Activated T-helper 1 cell treated with anti-CD3 and anti-CD28 coated beads, Interleukin-12 subunit alpha, Interleukin-12 subunit beta, Interleukin-2, Interleukin-4 antibody, amounts not matched to agents 30 ng/mL and 10 ng/mL and 1 ng/mL, durations not matched to agents 14 hours and 24 hours and 36 hours (primary cell): Measurements from ENCODE around the gene C4orf36. TPM values are rescaled to one million over a fixed set of nuclear protein-coding genes. Genes with fewer than 3 reads are reported as not detected.

Source experiments
- DNase-seq: peaks from one replicate; pipeline ENCODE4 v3.0.0; 2021; ENCODE audit warnings: low spot score
- H3K27ac Mint-ChIP-seq: one replicate; pipeline ENCODE4 v1.8.0; 2021; ENCODE audit warnings: mild to moderate bottlenecking, mixed read lengths
- H3K27me3 Mint-ChIP-seq: one replicate; pipeline ENCODE4 v1.8.0; 2022; ENCODE audit warnings: mild to moderate bottlenecking, moderate library complexity, mixed read lengths; ENCODE audit not compliant: insufficient read depth
- H3K36me3 Mint-ChIP-seq: one replicate; pipeline ENCODE4 v1.8.0; 2021; ENCODE audit warnings: low read depth, mixed read lengths
- H3K4me1 Mint-ChIP-seq: one replicate; pipeline ENCODE4 v1.8.0; 2021; ENCODE audit warnings: low read depth, mixed read lengths
- H3K4me3 Mint-ChIP-seq: one replicate; pipeline ENCODE4 v1.8.0; 2021; ENCODE audit warnings: mild to moderate bottlenecking, moderate library complexity, mixed read lengths
- H3K9me3 Mint-ChIP-seq: one replicate; pipeline ENCODE4 v1.8.0; 2021; ENCODE audit warnings: mixed read lengths
- intact Hi-C: fragments of 100-400 bp; cut with micrococcal nuclease; formaldehyde crosslinking; loops from one replicate; pipeline ENCODE4 v1.15.1; 2024
- total RNA-seq: library from RNA; stranded (reverse); gene quantifications from 2 replicates; pipeline ENCODE4 v1.2.3, GENCODE V29; 2022

Gene C4orf36
- total RNA-seq, 1 donor from 2014 or later, result not detected

DNA sequence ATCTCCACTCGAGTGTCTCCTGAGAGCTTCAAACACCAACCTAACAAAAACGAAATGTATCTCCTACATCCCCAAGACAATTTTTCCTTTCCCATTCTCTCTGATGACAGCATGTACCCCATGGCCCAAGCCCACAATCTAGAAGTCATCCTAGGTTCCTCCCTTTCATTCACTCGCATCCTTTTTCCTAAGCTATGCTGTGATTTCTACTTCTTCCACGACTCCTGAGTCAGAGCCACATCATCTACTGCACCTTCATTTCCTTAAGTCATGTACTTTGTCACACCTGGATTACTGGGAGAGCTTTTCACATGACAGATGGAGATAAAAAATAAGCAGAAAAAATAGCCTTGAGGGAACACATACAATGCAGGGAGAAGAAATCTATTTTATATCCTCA, 20.1 kb downstream of the C4orf36 start:
- no peaks in the 10 kb centered on the region for H3K4me1 Mint-ChIP-seq
- no peak overlapping the region for H3K4me3 Mint-ChIP-seq
- no peaks in the 10 kb centered on the region for H3K36me3 Mint-ChIP-seq
- no peak overlapping the region for H3K27ac Mint-ChIP-seq
- intact Hi-C loops, result no loop called here
- no peak for DNase-seq
- H3K9me3 Mint-ChIP-seq, result no peaks in the 10 kb centered on the region
- H3K27me3 Mint-ChIP-seq, result no peaks in the 10 kb centered on the region

DNA sequence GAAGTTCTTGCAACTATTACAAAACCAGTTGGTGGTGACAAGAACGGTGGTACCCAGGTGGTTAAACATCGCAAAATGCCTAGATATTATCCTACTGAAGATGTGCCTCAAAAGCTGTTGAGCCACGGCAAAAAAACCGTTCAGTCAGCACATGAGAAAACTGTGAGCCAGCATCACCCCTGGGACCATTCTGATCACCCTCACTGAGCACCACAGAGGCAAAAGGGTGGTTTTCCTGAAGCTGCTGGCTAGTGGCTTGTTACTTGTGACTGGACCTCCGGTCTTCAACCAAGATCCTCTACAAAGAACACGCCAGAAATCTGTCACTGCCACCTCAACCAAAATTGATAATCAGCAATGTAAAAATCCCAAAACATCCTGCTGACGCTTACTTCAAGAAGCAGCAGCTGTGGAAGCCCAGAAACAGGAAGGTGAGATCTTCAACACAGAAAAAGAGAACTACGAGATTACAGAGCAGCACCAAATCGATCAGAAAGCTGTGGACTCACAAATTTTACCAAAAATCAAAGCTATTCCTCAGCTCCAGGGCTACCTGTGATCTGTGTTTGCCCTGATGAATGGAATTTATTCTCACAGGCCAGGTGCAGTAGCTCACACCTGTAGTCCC, 21.7 kb downstream of the C4orf36 start:
- Mint-ChIP-seq H3K9me3 (no peaks in the 10 kb centered on the region), H3K27me3 (no peaks in the 10 kb centered on the region), H3K4me1 (no peaks in the 10 kb centered on the region), H3K36me3 (no peaks in the 10 kb centered on the region), H3K27ac (no peak overlapping the region), H3K4me3 (no peak overlapping the region)
- intact Hi-C loops, result no loop called here
- no peak for DNase-seq

DNA sequence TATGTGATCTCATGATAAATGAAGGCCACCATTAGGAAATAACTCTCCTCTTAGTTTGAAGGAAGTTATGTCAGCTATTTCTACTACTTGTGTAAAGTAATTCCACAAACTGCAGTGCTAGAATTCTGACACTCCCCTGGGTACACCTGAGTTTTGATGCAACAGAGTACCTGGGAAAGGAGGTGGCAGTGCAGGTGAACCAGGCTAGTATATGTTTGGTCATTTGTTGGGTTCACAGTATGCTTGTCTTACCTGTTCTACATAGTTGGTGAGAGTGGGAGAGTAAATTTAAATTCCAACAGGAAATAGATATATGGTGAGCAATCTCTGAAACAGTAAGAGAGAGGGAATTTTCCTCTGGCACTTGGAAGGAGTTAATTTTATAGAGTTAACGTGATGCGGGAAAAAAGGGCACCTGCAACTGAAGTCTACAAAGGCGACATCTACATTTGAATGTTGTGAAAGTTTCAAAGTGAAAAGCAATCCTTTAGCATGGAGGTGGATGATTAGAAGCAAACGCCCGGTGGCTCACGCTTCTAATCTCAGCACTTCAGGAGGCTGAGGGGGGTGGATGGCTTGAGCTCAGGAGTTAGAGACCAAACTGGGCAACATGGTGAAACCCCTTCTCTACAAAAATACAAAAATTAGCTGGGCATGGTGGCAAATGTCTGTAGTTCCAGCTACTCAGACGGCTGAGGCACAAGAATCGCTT, 34.7 kb downstream of the C4orf36 start:
- no peaks in the 10 kb centered on the region for H3K9me3 Mint-ChIP-seq
- no peaks in the 10 kb centered on the region for H3K27me3 Mint-ChIP-seq
- no peaks in the 10 kb centered on the region for H3K4me1 Mint-ChIP-seq
- intact Hi-C loops, result no loop called here
- H3K4me3 Mint-ChIP-seq, result no peak overlapping the region
- no peak for DNase-seq
- no peaks in the 10 kb centered on the region for H3K36me3 Mint-ChIP-seq
- no peak overlapping the region for H3K27ac Mint-ChIP-seq

DNA sequence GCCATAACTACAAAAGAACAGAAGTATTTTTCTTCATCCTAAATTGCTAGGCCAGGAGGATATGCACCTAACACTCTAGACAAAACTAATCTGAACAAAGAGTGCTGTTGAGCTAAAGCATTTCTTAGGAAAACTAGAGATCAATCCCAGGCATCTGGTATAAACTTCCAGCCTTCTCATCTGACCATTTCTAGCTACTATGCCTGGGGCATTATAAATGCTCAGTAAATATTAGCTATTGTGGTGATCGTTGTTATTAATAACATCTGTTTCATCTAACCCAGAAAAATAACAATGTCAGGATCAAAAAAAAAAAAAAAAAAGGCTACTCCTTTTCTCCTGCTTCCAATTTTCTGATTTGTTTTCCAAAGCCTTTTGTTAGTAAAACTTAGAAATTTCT, 35.3 kb downstream of the C4orf36 start:
- no peak for DNase-seq
- Mint-ChIP-seq H3K4me3 (no peak overlapping the region), H3K27me3 (no peaks in the 10 kb centered on the region), H3K9me3 (no peaks in the 10 kb centered on the region), H3K4me1 (no peaks in the 10 kb centered on the region), H3K36me3 (no peaks in the 10 kb centered on the region), H3K27ac (no peak overlapping the region)
- intact Hi-C loops, result no loop called here

DNA sequence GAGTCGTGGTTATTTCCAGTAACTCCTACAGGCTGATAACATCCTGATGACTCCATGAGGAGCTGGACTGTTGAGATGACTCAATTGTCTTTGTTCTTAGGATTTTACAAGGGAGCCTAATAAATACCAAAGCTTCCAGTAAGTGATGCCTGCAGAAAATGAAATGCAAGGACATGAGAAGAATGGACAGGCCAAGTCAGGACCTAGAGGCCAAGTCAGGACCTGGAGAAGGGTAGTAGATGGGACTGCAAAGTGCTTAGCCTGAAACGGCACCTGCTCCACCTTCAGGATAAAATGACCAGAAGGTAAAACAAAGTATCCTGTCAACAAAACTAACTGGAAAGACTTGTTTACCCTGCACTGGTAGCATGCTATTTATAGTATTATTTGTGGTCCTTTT, 36.6 kb downstream of the C4orf36 start:
- H3K9me3 Mint-ChIP-seq, result no peaks in the 10 kb centered on the region
- intact Hi-C loops, result no loop called here
- no peak for DNase-seq
- H3K27ac Mint-ChIP-seq, result no peak overlapping the region
- no peaks in the 10 kb centered on the region for H3K4me1 Mint-ChIP-seq
- no peak overlapping the region for H3K4me3 Mint-ChIP-seq
- H3K36me3 Mint-ChIP-seq, result no peaks in the 10 kb centered on the region
- H3K27me3 Mint-ChIP-seq, result no peaks in the 10 kb centered on the region

DNA sequence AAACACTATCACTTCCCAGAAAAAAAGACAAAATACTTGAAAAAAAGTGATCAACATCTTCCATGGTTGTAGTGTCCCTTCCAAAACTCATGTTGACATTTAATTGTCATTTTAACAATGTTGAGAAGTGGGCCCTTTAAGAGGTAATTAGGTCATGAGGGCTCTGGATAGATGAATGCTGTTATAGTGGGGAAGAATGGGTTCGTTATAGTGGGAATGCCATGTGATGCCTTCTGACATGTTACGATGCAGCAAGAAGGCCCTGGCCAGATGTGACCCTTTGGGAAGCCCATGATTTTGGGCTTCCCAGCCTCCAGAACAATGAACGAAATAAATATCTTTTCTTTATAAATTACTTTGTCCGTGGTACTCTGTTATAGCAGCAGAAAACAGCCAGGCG, 39.0 kb downstream of the C4orf36 start:
- Mint-ChIP-seq H3K27ac (no peak overlapping the region), H3K4me1 (no peaks in the 10 kb centered on the region), H3K27me3 (no peaks in the 10 kb centered on the region), H3K36me3 (no peaks in the 10 kb centered on the region), H3K4me3 (no peak overlapping the region), H3K9me3 (no peaks in the 10 kb centered on the region)
- no peak for DNase-seq
- intact Hi-C loops, result no loop called here

DNA sequence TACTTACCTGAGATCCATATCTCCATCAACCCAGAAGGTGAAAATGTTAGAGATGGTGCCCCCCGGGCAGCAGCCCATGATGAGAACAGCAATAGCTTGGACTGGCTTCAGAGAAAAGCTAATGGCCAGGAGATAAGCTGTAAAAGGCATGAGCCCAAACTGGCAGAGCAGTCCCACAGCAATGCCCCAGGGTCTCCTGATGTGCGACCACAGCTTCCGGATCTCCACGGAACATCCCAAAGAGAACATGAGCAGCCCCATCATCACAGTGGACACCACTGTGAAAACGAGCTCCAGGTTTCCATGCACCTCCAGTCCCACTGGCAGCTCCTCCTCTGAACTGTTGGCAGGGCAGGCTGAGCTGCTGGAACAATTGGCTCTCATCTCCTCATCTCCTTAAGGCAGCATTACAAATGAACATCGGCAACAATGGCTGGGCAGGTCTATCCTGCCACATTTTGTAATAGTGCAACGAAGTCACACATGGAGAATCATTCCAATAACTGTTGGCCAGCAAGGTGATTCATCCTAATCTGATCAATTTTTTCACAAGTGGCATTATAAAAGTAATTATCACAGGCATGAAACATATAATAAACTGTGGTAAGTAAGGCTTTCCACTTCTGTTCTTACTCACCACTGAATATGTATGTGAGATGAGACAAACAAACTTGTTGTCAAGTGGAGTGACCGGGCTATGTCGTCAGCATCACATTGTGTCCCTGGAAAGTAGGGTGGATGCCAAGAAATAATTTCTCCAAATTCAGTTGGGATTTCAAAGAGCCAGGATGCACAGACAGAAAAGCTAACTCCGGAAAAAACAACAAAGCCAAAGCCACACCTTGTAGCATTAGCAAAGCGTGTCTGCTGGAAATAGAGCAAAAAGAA, 43.2 kb downstream of the C4orf36 start, which contains the start of gene SLC10A6:
Gene SLC10A6 (minus strand): TSS at position 653 of the 888 bp plus-strand sequence. CDS start 269 bp downstream, at position 384.
- intact Hi-C loops, result no loop called here
- no peak within 1 kb of the TSS for H3K27ac Mint-ChIP-seq
- no peaks in the 10 kb centered on the region for H3K9me3 Mint-ChIP-seq
- no peaks in the 10 kb centered on the region for H3K4me1 Mint-ChIP-seq
- H3K4me3 Mint-ChIP-seq, result no peak within 1 kb of the TSS
- no peak for DNase-seq
- no peaks in the 10 kb centered on the region for H3K27me3 Mint-ChIP-seq
- no peaks in the 10 kb centered on the region for H3K36me3 Mint-ChIP-seq

DNA sequence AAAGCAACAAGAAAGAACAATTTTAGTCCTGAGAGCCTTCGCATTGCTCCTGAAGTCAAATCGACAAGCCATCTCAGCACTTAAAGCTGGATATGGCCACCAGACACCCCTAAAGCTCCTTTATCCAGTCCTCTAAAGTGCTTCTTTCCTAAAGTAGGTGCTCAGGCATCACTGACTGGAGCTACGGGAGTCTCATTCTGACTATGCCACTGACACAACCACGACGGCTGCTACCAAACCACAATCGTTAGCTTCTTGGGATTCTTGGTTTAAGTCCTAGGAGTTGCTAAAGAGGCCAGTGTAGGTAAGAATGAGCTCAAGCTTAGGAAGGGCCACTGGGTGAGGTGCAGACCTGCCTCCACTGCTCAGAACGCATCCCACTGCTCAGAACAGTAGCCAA, 44.1 kb downstream of the C4orf36 start:
- Mint-ChIP-seq H3K9me3 (no peaks in the 10 kb centered on the region), H3K4me3 (no peak overlapping the region), H3K27me3 (no peaks in the 10 kb centered on the region), H3K27ac (no peak overlapping the region), H3K4me1 (no peaks in the 10 kb centered on the region), H3K36me3 (no peaks in the 10 kb centered on the region)
- intact Hi-C loops, result no loop called here
- DNase-seq, result no peak

DNA sequence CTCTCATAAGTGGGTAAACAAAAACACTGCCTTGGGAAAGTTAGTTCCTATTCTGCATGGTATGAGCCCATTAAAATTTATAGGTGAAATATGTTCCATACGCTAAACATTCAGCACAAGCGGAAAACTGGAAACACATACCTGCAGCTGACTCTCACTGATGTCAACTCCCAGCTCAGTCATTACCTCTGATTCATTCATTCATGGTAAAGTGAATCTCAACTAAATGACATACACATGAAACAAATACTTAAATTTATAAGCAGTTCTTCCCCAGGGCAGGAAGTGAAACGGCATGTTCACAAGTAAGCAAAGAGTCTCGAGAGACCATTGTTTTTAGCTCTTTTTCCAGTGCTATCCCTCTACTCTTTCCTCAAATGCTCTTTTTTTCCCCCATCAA, 44.7 kb downstream of the C4orf36 start:
- no peaks in the 10 kb centered on the region for H3K9me3 Mint-ChIP-seq
- intact Hi-C loops, result no loop called here
- no peak overlapping the region for H3K27ac Mint-ChIP-seq
- no peaks in the 10 kb centered on the region for H3K36me3 Mint-ChIP-seq
- H3K27me3 Mint-ChIP-seq, result no peaks in the 10 kb centered on the region
- H3K4me3 Mint-ChIP-seq, result no peak overlapping the region
- no peak for DNase-seq
- no peaks in the 10 kb centered on the region for H3K4me1 Mint-ChIP-seq

DNA sequence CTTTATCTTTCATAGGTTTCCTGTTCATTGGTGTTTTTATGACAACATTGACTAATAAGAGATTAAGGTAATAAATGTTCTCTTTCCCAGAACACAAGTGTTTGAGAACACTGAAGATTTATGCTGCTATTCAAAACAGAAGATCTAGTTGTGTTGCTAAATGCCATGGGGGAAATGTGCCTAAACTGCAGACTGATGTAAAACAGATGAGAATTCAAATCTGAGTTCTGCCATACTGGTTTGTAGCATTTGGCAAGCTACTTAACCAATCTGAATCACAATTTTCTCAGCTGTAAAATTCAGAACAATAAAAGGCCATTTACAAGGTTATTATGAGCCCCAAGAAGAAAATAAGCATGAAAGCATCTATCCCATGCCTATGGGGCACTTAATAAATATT, 45.3 kb downstream of the C4orf36 start:
- Mint-ChIP-seq H3K27me3 (no peaks in the 10 kb centered on the region), H3K4me3 (no peak overlapping the region), H3K9me3 (no peaks in the 10 kb centered on the region), H3K4me1 (no peaks in the 10 kb centered on the region), H3K36me3 (no peaks in the 10 kb centered on the region), H3K27ac (no peak overlapping the region)
- intact Hi-C loops, result no loop called here
- DNase-seq, result no peak

DNA sequence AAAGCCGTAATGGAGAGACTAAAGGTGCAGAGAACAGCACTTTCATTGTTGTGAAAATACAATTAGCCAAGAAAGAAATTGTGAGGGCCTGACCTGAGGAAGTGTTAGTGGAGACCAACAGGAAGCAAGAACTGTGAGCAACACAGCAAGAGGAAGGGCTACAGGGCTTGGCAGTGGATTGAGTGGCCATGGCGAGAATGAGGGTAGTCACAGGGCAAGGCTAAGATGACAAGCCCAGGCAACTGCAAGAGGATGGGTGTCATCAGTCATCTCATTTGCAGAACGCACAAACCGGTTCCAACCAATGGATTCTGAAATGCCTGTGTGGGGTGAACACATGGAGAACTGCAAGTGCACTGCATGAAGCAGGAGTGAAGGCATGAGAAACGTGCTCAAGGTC, 46.6 kb downstream of the C4orf36 start:
- no peak for DNase-seq
- Mint-ChIP-seq H3K36me3 (no peaks in the 10 kb centered on the region), H3K9me3 (no peaks in the 10 kb centered on the region), H3K27ac (no peak overlapping the region), H3K27me3 (no peaks in the 10 kb centered on the region), H3K4me3 (no peak overlapping the region), H3K4me1 (no peaks in the 10 kb centered on the region)
- intact Hi-C loops, result no loop called here

DNA sequence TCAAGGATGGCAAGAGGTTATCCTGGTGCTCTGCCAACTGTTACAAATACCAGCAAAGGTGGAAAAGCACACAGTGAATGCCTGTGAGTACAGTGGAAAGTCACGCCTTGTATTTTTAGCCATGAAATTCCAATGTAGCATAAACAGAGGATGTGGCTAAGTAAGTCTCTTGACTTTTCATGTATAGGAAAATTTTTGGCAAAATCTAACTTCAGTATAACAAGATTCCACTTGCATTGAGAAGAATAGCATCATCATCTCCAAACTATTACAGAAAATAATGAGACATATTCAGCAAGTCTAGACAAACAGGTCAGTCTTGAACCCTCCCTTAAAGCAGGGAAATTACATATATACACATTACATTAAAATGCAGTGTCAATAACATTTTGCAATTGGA, 50.9 kb downstream of the C4orf36 start:
- Mint-ChIP-seq H3K27me3 (no peaks in the 10 kb centered on the region), H3K4me3 (no peak overlapping the region), H3K27ac (no peak overlapping the region), H3K9me3 (no peaks in the 10 kb centered on the region), H3K4me1 (no peaks in the 10 kb centered on the region), H3K36me3 (no peaks in the 10 kb centered on the region)
- intact Hi-C loops, result no loop called here
- DNase-seq, result no peak

DNA sequence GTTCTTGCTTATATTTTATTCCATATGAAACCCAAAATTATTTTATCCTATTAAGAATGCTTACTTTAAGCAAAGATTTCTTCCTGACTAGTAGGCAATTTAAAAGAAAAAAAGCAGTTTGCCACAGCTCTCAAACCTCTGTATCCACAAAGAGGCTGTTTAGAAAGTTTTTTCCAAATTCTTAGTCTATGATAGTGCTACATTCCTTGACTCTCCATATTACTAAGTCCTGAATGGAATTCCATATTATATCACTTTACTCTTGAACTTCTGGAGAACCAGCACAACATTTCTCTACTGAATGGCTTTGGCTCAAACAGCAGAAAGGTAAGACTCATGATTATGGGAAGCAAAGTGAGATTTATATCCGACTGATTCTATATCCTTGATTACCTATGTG, 51.4 kb downstream of the C4orf36 start:
- intact Hi-C loops, result no loop called here
- no peaks in the 10 kb centered on the region for H3K36me3 Mint-ChIP-seq
- no peak overlapping the region for H3K4me3 Mint-ChIP-seq
- no peaks in the 10 kb centered on the region for H3K27me3 Mint-ChIP-seq
- H3K27ac Mint-ChIP-seq, result no peak overlapping the region
- H3K9me3 Mint-ChIP-seq, result no peaks in the 10 kb centered on the region
- DNase-seq, result no peak
- H3K4me1 Mint-ChIP-seq, result no peaks in the 10 kb centered on the region
